Thoracic aorta (tissue), 2 donors: ENCODE data around the gene SAMD4A. TPM values are rescaled to one million over a fixed set of nuclear protein-coding genes. Genes with fewer than 3 reads are reported as not detected.

Experiments used
- ATAC-seq: fragments of 150-250 bp; one replicate; pipeline ENCODE4 v1.8.0; 2017; ENCODE audit warnings: low read depth; ENCODE audit not compliant: insufficient number of reproducible peaks, low FRiP score
- DNase-seq: peaks from one replicate; pipeline ENCODE4 v3.0.0-alpha.2; 2020; ENCODE audit warnings: low spot score
- H3K27ac ChIP-seq, 2 donors: fragments of 200-600 bp; sonication (generic); 1 replicate in 1 of 2; 2 replicates in 1 of 2; pipeline ENCODE4 v1.5.1; 2016; ENCODE audit warnings: mild to moderate bottlenecking in 2 of 2, moderate library complexity in 2 of 2
- H3K27me3 ChIP-seq: fragments of 200-600 bp; sonication (generic); replicated peaks from 2 replicates; pipeline ENCODE4 v1.6.0; 2016; ENCODE audit warnings: mild to moderate bottlenecking; ENCODE audit not compliant: insufficient read depth
- H3K36me3 ChIP-seq: fragments of 200-600 bp; sonication (generic); one replicate; pipeline ENCODE4 v1.5.1; 2016
- H3K4me1 ChIP-seq, 2 donors: fragments of 200-600 bp; sonication (generic); 1 replicate in 1 of 2; 2 replicates in 1 of 2; pipeline versions ENCODE4 v1.5.1 to v1.6.0; 2016; ENCODE audit warnings: low read depth in 2 of 2, mild to moderate bottlenecking in 1 of 2; ENCODE audit not compliant: control insufficient read depth in 1 of 2
- H3K4me3 ChIP-seq: fragments of 200-600 bp; sonication (generic); 2 replicates; pipeline ENCODE4 v1.5.1; 2016; ENCODE audit warnings: mild to moderate bottlenecking
- H3K9me3 ChIP-seq: fragments of 200-600 bp; sonication (generic); 2 replicates; pipeline ENCODE4 v1.5.1; 2016
- CTCF ChIP-seq: fragments of 200-600 bp; sonication (generic); IDR thresholded peaks from one replicate; pipeline ENCODE4 v1.5.1; 2019; ENCODE audit warnings: antibody characterized with exemption
- total RNA-seq, 2 donors: library from RNA; depleted of rRNA; stranded (reverse); fragments of >200 nt; gene quantifications; one replicate each; pipeline versions ENCODE4 v1.1.0 to v1.2.3, GENCODE V29; 2016

Gene SAMD4A
- total RNA-seq, 2 donors from 2014 or later, result 142 to 172 TPM

GRCh38 chr14:54564868-54565784, 1.8 kb upstream of the SAMD4A start:
- Histone ChIP-seq H3K36me3 (no peaks in the 10 kb centered on the region), H3K9me3 (no peaks in the 10 kb centered on the region), H3K4me1 (peaks cover 9 to 23% of the 10 kb centered on the region in 2 donors), H3K27me3 (no peaks in the 10 kb centered on the region), H3K27ac (peak overlapping the region; percentile 99), H3K4me3 (peak overlapping the region; percentile 97)
- no peak for ATAC-seq
- TF ChIP-seq CTCF, result peak; percentile 20
- DNase-seq, result no peak

GRCh38 chr14:54565785-54566409, 1.0 kb upstream of the SAMD4A start:
- no peak for TF ChIP-seq CTCF
- Histone ChIP-seq H3K36me3 (no peaks in the 10 kb centered on the region), H3K27me3 (no peaks in the 10 kb centered on the region), H3K4me3 (peak overlapping the region; percentile 97), H3K27ac (peak overlapping the region; percentile 99), H3K4me1 (peaks cover 13 to 31% of the 10 kb centered on the region in 2 donors), H3K9me3 (no peaks in the 10 kb centered on the region)
- DNase-seq (peak; percentile 92), ATAC-seq (peak; percentile 75)

GRCh38 chr14:54567224-54567638, 303 bp downstream of the SAMD4A start:
- H3K4me3 ChIP-seq, result peak overlapping the region; percentile 97
- H3K27me3 ChIP-seq, result no peaks in the 10 kb centered on the region
- H3K27ac ChIP-seq, result peak overlapping the region; percentile 99
- no peak for DNase-seq
- no peak for TF ChIP-seq CTCF
- peaks cover 6% of the 10 kb centered on the region for H3K36me3 ChIP-seq
- H3K4me1 ChIP-seq, result peaks cover 19 to 39% of the 10 kb centered on the region in 2 donors
- H3K9me3 ChIP-seq, result no peaks in the 10 kb centered on the region
- no peak for ATAC-seq

GRCh38 chr14:54567639-54568561, 972 bp downstream of the SAMD4A start:
- peaks cover 8% of the 10 kb centered on the region for H3K36me3 ChIP-seq
- H3K27me3 ChIP-seq, result no peaks in the 10 kb centered on the region
- no peaks in the 10 kb centered on the region for H3K9me3 ChIP-seq
- peak; percentile 11 for TF ChIP-seq CTCF
- peak overlapping the region; percentile 97 for H3K4me3 ChIP-seq
- ATAC-seq (no peak), DNase-seq (no peak)
- peaks cover 19 to 39% of the 10 kb centered on the region in 2 donors for H3K4me1 ChIP-seq
- peak overlapping the region; percentile 99 for H3K27ac ChIP-seq
